ENCODE measurements around the gene COMMD8. TPM values are rescaled to one million over a fixed set of nuclear protein-coding genes. Genes with fewer than 3 reads are reported as not detected.

Gene COMMD8
- polyA plus RNA-seq, 1 donor (not counting 4 experiments of a cell fraction or from before 2014, with no cell fraction given) = 38.6 TPM

- H4K20me1 ChIP-seq (ENCODE audit: control insufficient read depth, extremely low read depth, insufficient read depth, low read length) = no peaks in the 10 kb centered on the region
- TF ChIP-seq EZH2 (IDR thresholded peaks at IDR 0.05; ENCODE audit: low read length) (no peak), CTCF (optimal IDR thresholded peaks at IDR 0.05 in 1 of 3, IDR thresholded peaks at IDR 0.05 in 1 of 3, conservative IDR thresholded peaks at IDR 0.05 in 1 of 3; ENCODE audit: extremely low read depth in 1 of 3, insufficient read depth in 2 of 3, low read length in 3 of 3) (no peak)
- H3K9ac ChIP-seq (ENCODE audit: control insufficient read depth, extremely low read depth, insufficient read depth, low read length) = no peak overlapping the region
- peaks cover 9% of the 10 kb centered on the region for H3K4me1 ChIP-seq (ENCODE audit: control insufficient read depth, extremely low read depth, insufficient read depth, low read length)
- H3K27ac ChIP-seq (ENCODE audit: control insufficient read depth, insufficient read depth, low read length) = no peak overlapping the region
- peaks cover 0 to 8% of the 10 kb centered on the region in 2 experiments for H3K36me3 ChIP-seq (ENCODE audit: control insufficient read depth in 2 of 2, extremely low read depth in 1 of 2, insufficient read depth in 2 of 2, low read length in 2 of 2)
- no peaks in the 10 kb centered on the region for H3K9me1 ChIP-seq (ENCODE audit: control insufficient read depth, extremely low read depth, insufficient read depth, low read length)
- H3K4me3 ChIP-seq (ENCODE audit: control insufficient read depth in 2 of 3, extremely low read depth in 1 of 3, insufficient read depth in 2 of 3, low read depth in 1 of 3, low read length in 3 of 3) = no peak overlapping the region
- dilution Hi-C loops (cut with MboI; ENCODE audit: extremely low pct_ligation_motif_present, low sequenced_read_pairs) = no loop called here
- FAIRE-seq (no peak), DNase-seq (ENCODE audit: low read depth, low spot score) (no peak)
- H2AFZ ChIP-seq (ENCODE audit: control insufficient read depth, low read length) = no peak overlapping the region
- no peaks in the 10 kb centered on the region for H3K27me3 ChIP-seq (ENCODE audit: control insufficient read depth, extremely low read depth, insufficient read depth, low read length)
- H3K9me3 ChIP-seq (ENCODE audit: control insufficient read depth, low read depth, low read length) = no peaks in the 10 kb centered on the region
- no peak overlapping the region for H3K4me2 ChIP-seq (ENCODE audit: control insufficient read depth, extremely low read depth, insufficient read depth, low read depth, low read length)
- peaks cover 53% of the 10 kb centered on the region for H3K79me2 ChIP-seq (ENCODE audit: control insufficient read depth, insufficient read depth, low read length)
Observed at GRCh38 chr4:47493238-47494123, 30.0 kb upstream of the COMMD8 start.

GRCh38 chr4:47490550-47490949, 27.0 kb upstream of the COMMD8 start:
- dilution Hi-C loops (cut with MboI; ENCODE audit: extremely low pct_ligation_motif_present, low sequenced_read_pairs) = no loop called here
- Histone ChIP-seq H3K9me3 (ENCODE audit: control insufficient read depth, low read depth, low read length) (no peaks in the 10 kb centered on the region), H2AFZ (ENCODE audit: control insufficient read depth, low read length) (peak overlapping the region; percentile 71), H3K4me3 (ENCODE audit: control insufficient read depth in 2 of 3, extremely low read depth in 1 of 3, insufficient read depth in 2 of 3, low read depth in 1 of 3, low read length in 3 of 3) (no peak overlapping the region), H3K79me2 (ENCODE audit: control insufficient read depth, insufficient read depth, low read length) (peaks cover 74% of the 10 kb centered on the region), H3K4me2 (ENCODE audit: control insufficient read depth, extremely low read depth, insufficient read depth, low read depth, low read length) (peak overlapping the region; percentile 63), H3K9me1 (ENCODE audit: control insufficient read depth, extremely low read depth, insufficient read depth, low read length) (no peaks in the 10 kb centered on the region), H3K4me1 (ENCODE audit: control insufficient read depth, extremely low read depth, insufficient read depth, low read length) (peaks cover 13% of the 10 kb centered on the region), H3K9ac (ENCODE audit: control insufficient read depth, extremely low read depth, insufficient read depth, low read length) (no peak overlapping the region), H3K27ac (ENCODE audit: control insufficient read depth, insufficient read depth, low read length) (peak overlapping the region; percentile 24), H3K36me3 (ENCODE audit: control insufficient read depth in 2 of 2, extremely low read depth in 1 of 2, insufficient read depth in 2 of 2, low read length in 2 of 2) (peaks cover 0 to 8% of the 10 kb centered on the region in 2 experiments), H4K20me1 (ENCODE audit: control insufficient read depth, extremely low read depth, insufficient read depth, low read length) (no peaks in the 10 kb centered on the region), H3K27me3 (ENCODE audit: control insufficient read depth, extremely low read depth, insufficient read depth, low read length) (no peaks in the 10 kb centered on the region)
- DNase-seq (ENCODE audit: low read depth, low spot score) = no peak
- TF ChIP-seq CTCF (optimal IDR thresholded peaks at IDR 0.05 in 1 of 3, IDR thresholded peaks at IDR 0.05 in 1 of 3, conservative IDR thresholded peaks at IDR 0.05 in 1 of 3; ENCODE audit: extremely low read depth in 1 of 3, insufficient read depth in 2 of 3, low read length in 3 of 3) (peak; percentile 75 to 88 (median 81)), EZH2 (IDR thresholded peaks at IDR 0.05; ENCODE audit: low read length) (no peak)
- peak; percentile 99 for FAIRE-seq

All from keratinocyte (primary cell).